Mesendoderm (in vitro differentiated cells): Measurements from ENCODE around the gene MAU2.

Source experiments
- DNase-seq: peaks from one replicate; pipeline ENCODE4 v3.0.0; 2013
- H2AK5ac ChIP-seq: 2 replicates; pipeline ENCODE4 v1.6.1; 2013; ENCODE audit warnings: low read length, inconsistent platforms
- H2BK120ac ChIP-seq: 2 replicates; pipeline ENCODE4 v1.6.1; 2013; ENCODE audit warnings: low read depth, mild to moderate bottlenecking, low read length, moderate library complexity, mixed read lengths
- H2BK15ac ChIP-seq: replicated peaks from 2 replicates; pipeline ENCODE4 v1.6.1; 2013; ENCODE audit warnings: low read depth, mild to moderate bottlenecking, moderate library complexity
- H2BK5ac ChIP-seq: 2 replicates; pipeline ENCODE4 v1.6.1; 2013; ENCODE audit warnings: low read length, inconsistent platforms
- H3K18ac ChIP-seq: 2 replicates; pipeline ENCODE4 v1.6.1; 2013; ENCODE audit warnings: mild to moderate bottlenecking, low read length, mixed read lengths
- H3K23ac ChIP-seq: one replicate; pipeline ENCODE4 v1.6.1; 2013; ENCODE audit warnings: low read length
- H3K27ac ChIP-seq: 2 replicates; pipeline ENCODE4 v1.5.1; 2013; ENCODE audit warnings: low read depth, mild to moderate bottlenecking, inconsistent platforms, low read length, moderate library complexity
- H3K27me3 ChIP-seq: 2 replicates; pipeline ENCODE4 v1.6.1; 2013; ENCODE audit warnings: low read length, control low read depth, mild to moderate bottlenecking, inconsistent platforms; ENCODE audit not compliant: insufficient read depth, poor library complexity
- H3K36me3 ChIP-seq: 2 replicates; pipeline ENCODE4 v1.6.1; 2013; ENCODE audit warnings: low read length, inconsistent platforms; ENCODE audit not compliant: control insufficient read depth, insufficient read depth
- H3K4ac ChIP-seq: one replicate; pipeline ENCODE4 v1.6.1; 2013; ENCODE audit warnings: low read depth, mild to moderate bottlenecking, low read length, moderate library complexity
- H3K4me1 ChIP-seq: 2 replicates; pipeline ENCODE4 v1.6.1; 2013; ENCODE audit warnings: low read depth, low read length, inconsistent platforms; ENCODE audit not compliant: control insufficient read depth
- H3K4me2 ChIP-seq: 2 replicates; pipeline ENCODE4 v1.6.1; 2013; ENCODE audit warnings: low read length
- H3K4me3 ChIP-seq: 2 replicates; pipeline ENCODE4 v1.5.1; 2013; ENCODE audit warnings: mild to moderate bottlenecking, low read length
- H3K56ac ChIP-seq: one replicate; pipeline ENCODE4 v1.6.1; 2013; ENCODE audit warnings: low read length
- H3K79me1 ChIP-seq: 2 replicates; pipeline ENCODE4 v1.6.1; 2013; ENCODE audit warnings: low read length, inconsistent platforms
- H3K79me2 ChIP-seq: 2 replicates; pipeline ENCODE4 v1.6.1; 2013; ENCODE audit warnings: mild to moderate bottlenecking, low read length; ENCODE audit not compliant: control insufficient read depth, insufficient read depth
- H3K9ac ChIP-seq: 2 replicates; pipeline ENCODE4 v1.6.1; 2013; ENCODE audit warnings: low read length, inconsistent platforms
- H4K5ac ChIP-seq: one replicate; pipeline ENCODE4 v1.6.1; 2013; ENCODE audit warnings: low read length
- H4K8ac ChIP-seq: one replicate; pipeline ENCODE4 v1.6.1; 2013; ENCODE audit warnings: low read depth, mild to moderate bottlenecking, control low read depth, low read length, moderate library complexity
- WGBS: extraction: QIAGEN DNeasy Blood & Tissue Kit; methylation state at CpG from one replicate; pipeline ENCODE4 v1.1.7; 2013; ENCODE audit warnings: low lambda C conversion rate, missing lambda C conversion rate; ENCODE audit not compliant: insufficient coverage; ENCODE audit errors: extremely low coverage; 5-methylcytosine and 5-hydroxymethylcytosine counted together

MAU2 gene

GRCh38 chr19:19382118-19382517 is 61.5 kb downstream of the MAU2 start:
- no peak overlapping the region for H3K4ac ChIP-seq
- no peak overlapping the region for H3K56ac ChIP-seq
- no peak overlapping the region for H2BK15ac ChIP-seq
- H3K79me2 ChIP-seq: peaks cover 8% of the 10 kb centered on the region
- H3K79me1 ChIP-seq: peaks cover 7% of the 10 kb centered on the region
- H3K27me3 ChIP-seq: no peaks in the 10 kb centered on the region
- peaks cover 5% of the 10 kb centered on the region for H3K4me1 ChIP-seq
- H3K4me3 ChIP-seq: no peak overlapping the region
- no peak overlapping the region for H3K9ac ChIP-seq
- H4K5ac ChIP-seq: no peak overlapping the region
- no peak for DNase-seq
- H2AK5ac ChIP-seq: no peak overlapping the region
- H3K4me2 ChIP-seq: no peak overlapping the region
- H3K27ac ChIP-seq: no peak overlapping the region
- H2BK120ac ChIP-seq: no peak overlapping the region
- no peaks in the 10 kb centered on the region for H3K36me3 ChIP-seq
- no peak overlapping the region for H3K18ac ChIP-seq
- H4K8ac ChIP-seq: no peak overlapping the region
- no peak overlapping the region for H2BK5ac ChIP-seq
- no CpG with 5 or more reads among the region's 8 CpGs for WGBS
- H3K23ac ChIP-seq: no peak overlapping the region

GRCh38 chr19:19384486-19384885 is 63.9 kb downstream of the MAU2 start:
- Histone ChIP-seq H3K4me3 (no peak overlapping the region), H3K56ac (peak overlapping the region; percentile 84), H4K5ac (no peak overlapping the region), H2AK5ac (no peak overlapping the region), H4K8ac (no peak overlapping the region), H3K36me3 (no peaks in the 10 kb centered on the region), H2BK5ac (no peak overlapping the region), H3K18ac (peak overlapping the region; percentile 62), H3K27me3 (no peaks in the 10 kb centered on the region), H3K23ac (no peak overlapping the region), H3K4me1 (peaks cover 3% of the 10 kb centered on the region), H3K27ac (no peak overlapping the region), H2BK120ac (no peak overlapping the region), H2BK15ac (no peak overlapping the region), H3K79me2 (peaks cover 15% of the 10 kb centered on the region), H3K79me1 (peaks cover 10% of the 10 kb centered on the region), H3K4me2 (peak overlapping the region; percentile 62), H3K9ac (peak overlapping the region; percentile 81), H3K4ac (no peak overlapping the region)
- no CpG with 5 or more reads among the region's 13 CpGs for WGBS
- no peak for DNase-seq

- no peak overlapping the region for H3K23ac ChIP-seq
- no peak overlapping the region for H4K8ac ChIP-seq
- peak overlapping the region; percentile 62 for H3K4me2 ChIP-seq
- peak overlapping the region; percentile 62 for H3K18ac ChIP-seq
- peaks cover 13% of the 10 kb centered on the region for H3K79me1 ChIP-seq
- H3K9ac ChIP-seq: peak overlapping the region; percentile 91
- H3K56ac ChIP-seq: peak overlapping the region; percentile 96
- no CpG with 5 or more reads among the region's 75 CpGs for WGBS
- no peak overlapping the region for H4K5ac ChIP-seq
- no peak overlapping the region for H2BK15ac ChIP-seq
- peaks cover 21% of the 10 kb centered on the region for H3K79me2 ChIP-seq
- H2BK120ac ChIP-seq: no peak overlapping the region
- H3K4me3 ChIP-seq: peak overlapping the region; percentile 91
- H3K27ac ChIP-seq: peak overlapping the region; percentile 97
- H2AK5ac ChIP-seq: no peak overlapping the region
- H3K4me1 ChIP-seq: peaks cover 3% of the 10 kb centered on the region
- peaks cover 2% of the 10 kb centered on the region for H3K36me3 ChIP-seq
- no peak overlapping the region for H2BK5ac ChIP-seq
- H3K4ac ChIP-seq: no peak overlapping the region
- DNase-seq: peak; percentile 100
- H3K27me3 ChIP-seq: no peaks in the 10 kb centered on the region
Measured at GRCh38 chr19:19385131-19385895, 64.7 kb downstream of the MAU2 start.

DNA sequence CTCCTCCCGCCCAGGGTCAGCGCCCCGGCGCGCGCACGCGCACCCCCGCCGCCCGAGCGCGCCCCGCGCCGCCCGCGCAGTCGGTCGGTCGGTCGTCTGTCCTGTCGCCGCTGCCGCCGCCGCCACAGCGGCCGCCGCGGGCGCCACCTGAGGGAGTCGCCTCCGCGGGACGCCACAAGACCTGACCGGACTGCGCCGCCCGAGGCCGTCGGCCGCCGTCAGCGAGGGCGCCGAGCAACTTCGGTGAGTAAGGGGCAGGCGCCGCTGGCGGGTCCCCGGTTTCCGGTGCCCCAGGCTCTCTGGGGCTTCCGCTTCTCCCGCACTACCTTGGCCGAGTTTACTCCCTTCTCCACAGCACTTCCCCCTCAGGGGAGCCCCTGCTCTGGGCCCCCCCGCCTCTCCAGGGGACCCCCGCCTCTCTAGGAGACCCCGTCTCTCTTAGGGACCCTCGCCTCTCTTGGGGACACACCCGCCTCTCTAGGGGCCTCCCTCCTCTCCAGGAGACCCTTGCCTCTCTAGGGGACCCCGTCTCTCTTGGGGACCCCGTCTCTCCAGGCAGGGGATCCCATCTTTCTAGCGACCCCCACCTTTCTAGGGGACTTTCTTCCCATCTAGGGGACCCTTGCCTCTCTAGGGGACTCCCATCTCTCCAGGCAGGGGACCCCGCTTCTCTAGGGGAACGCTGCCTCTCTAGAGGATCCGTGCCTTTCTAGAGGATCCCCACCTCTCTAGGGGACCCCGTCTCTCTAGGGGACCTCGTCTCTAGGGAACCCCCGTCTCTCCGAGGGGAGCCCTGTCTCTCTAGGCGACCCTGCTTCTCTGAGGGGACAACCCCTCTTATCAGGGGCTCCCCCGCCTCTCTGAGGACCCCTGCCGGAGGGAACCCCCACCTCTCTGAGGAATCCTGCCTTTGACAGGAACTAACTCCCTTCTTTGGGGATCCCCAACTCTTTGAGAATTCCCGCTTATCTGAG is 65.6 kb downstream of the MAU2 start:
- peaks cover 2% of the 10 kb centered on the region for H3K36me3 ChIP-seq
- H3K4me2 ChIP-seq: peak overlapping the region; percentile 85
- H3K27me3 ChIP-seq: no peaks in the 10 kb centered on the region
- peak overlapping the region; percentile 7 for H2BK5ac ChIP-seq
- no peak overlapping the region for H3K23ac ChIP-seq
- peaks cover 18% of the 10 kb centered on the region for H3K79me1 ChIP-seq
- peak overlapping the region; percentile 91 for H3K9ac ChIP-seq
- peaks cover 3% of the 10 kb centered on the region for H3K4me1 ChIP-seq
- peak overlapping the region; percentile 58 for H3K4ac ChIP-seq
- H2AK5ac ChIP-seq: no peak overlapping the region
- H4K5ac ChIP-seq: no peak overlapping the region
- peaks cover 28% of the 10 kb centered on the region for H3K79me2 ChIP-seq
- peak overlapping the region; percentile 62 for H3K18ac ChIP-seq
- peak; percentile 73 for DNase-seq
- peak overlapping the region; percentile 96 for H3K56ac ChIP-seq
- H3K27ac ChIP-seq: peak overlapping the region; percentile 97
- peak overlapping the region; percentile 3 for H4K8ac ChIP-seq
- H2BK120ac ChIP-seq: no peak overlapping the region
- H2BK15ac ChIP-seq: no peak overlapping the region
- WGBS: no CpG with 5 or more reads among the region's 75 CpGs
- peak overlapping the region; percentile 91 for H3K4me3 ChIP-seq

- no peak overlapping the region for H3K27ac ChIP-seq
Measured at GRCh38 chr19:19387108-19387507, 66.5 kb downstream of the MAU2 start.

More at GRCh38 chr19:19387108-19387507, 66.5 kb downstream of the MAU2 start:
- peak overlapping the region; percentile 85 for H3K4me2 ChIP-seq
- H3K79me2 ChIP-seq: peaks cover 31% of the 10 kb centered on the region
- no peak overlapping the region for H2BK120ac ChIP-seq
- no peak overlapping the region for H4K5ac ChIP-seq
- no peak overlapping the region for H2AK5ac ChIP-seq
- peaks cover 3% of the 10 kb centered on the region for H3K4me1 ChIP-seq
- peaks cover 18% of the 10 kb centered on the region for H3K79me1 ChIP-seq
- no peak overlapping the region for H3K18ac ChIP-seq
- no peak overlapping the region for H4K8ac ChIP-seq
- DNase-seq: no peak
- H2BK15ac ChIP-seq: no peak overlapping the region
- H3K4me3 ChIP-seq: no peak overlapping the region
- peak overlapping the region; percentile 96 for H3K56ac ChIP-seq
- H3K9ac ChIP-seq: peak overlapping the region; percentile 91
- peak overlapping the region; percentile 58 for H3K4ac ChIP-seq
- H3K27me3 ChIP-seq: no peaks in the 10 kb centered on the region
- no peak overlapping the region for H3K23ac ChIP-seq
- WGBS: no CpG with 5 or more reads among the region's 5 CpGs
- H3K36me3 ChIP-seq: peaks cover 2% of the 10 kb centered on the region
- H2BK5ac ChIP-seq: no peak overlapping the region
